Left hindlimb (tissue), 1 donor: Measurements from ENCODE around the gene ELFN1.

Experiments
- DNase-seq: peaks from one replicate; pipeline ENCODE4 v3.0.0-alpha.2; 2018

The ELFN1 gene

GRCh38 chr7:1729183-1729582 lies 59.1 kb downstream of the ELFN1 start:
- no peak for DNase-seq

GRCh38 chr7:1729773-1730172 lies 59.7 kb downstream of the ELFN1 start:
- DNase-seq: no peak

- DNase-seq: no peak
Observed at GRCh38 chr7:1732072-1732471, 62.0 kb downstream of the ELFN1 start.

GRCh38 chr7:1732645-1733044 lies 62.6 kb downstream of the ELFN1 start:
- DNase-seq: no peak

- no peak for DNase-seq
Observed at GRCh38 chr7:1733206-1733907, 63.3 kb downstream of the ELFN1 start.

GRCh38 chr7:1733908-1734730 lies 64.0 kb downstream of the ELFN1 start:
- DNase-seq: no peak

- no peak for DNase-seq
Observed at GRCh38 chr7:1735262-1735661, 65.2 kb downstream of the ELFN1 start.

GRCh38 chr7:1735806-1736483 lies 65.9 kb downstream of the ELFN1 start:
- DNase-seq: no peak

GRCh38 chr7:1736484-1736817 lies 66.4 kb downstream of the ELFN1 start:
- DNase-seq: no peak

- DNase-seq: no peak
Observed at GRCh38 chr7:1736830-1737229, 66.8 kb downstream of the ELFN1 start.

GRCh38 chr7:1737523-1737922 lies 67.4 kb downstream of the ELFN1 start:
- DNase-seq: no peak

GRCh38 chr7:1737956-1738355 lies 67.9 kb downstream of the ELFN1 start:
- no peak for DNase-seq

- no peak for DNase-seq
Observed at GRCh38 chr7:1738511-1738910, 68.4 kb downstream of the ELFN1 start.

- DNase-seq: no peak
Observed at GRCh38 chr7:1738956-1739355, 68.9 kb downstream of the ELFN1 start.

- DNase-seq: no peak
Observed at GRCh38 chr7:1739593-1739992, 69.5 kb downstream of the ELFN1 start.

- no peak for DNase-seq
Observed at GRCh38 chr7:1740214-1740613, 70.1 kb downstream of the ELFN1 start.

GRCh38 chr7:1741246-1741645 lies 71.2 kb downstream of the ELFN1 start:
- DNase-seq: no peak

- DNase-seq: no peak
Observed at GRCh38 chr7:1741751-1742554, 71.9 kb downstream of the ELFN1 start.

- peak; percentile 74 for DNase-seq
Observed at GRCh38 chr7:1742555-1743303, 72.7 kb downstream of the ELFN1 start.

- DNase-seq: no peak
Observed at GRCh38 chr7:1743481-1744230, 73.6 kb downstream of the ELFN1 start.

- DNase-seq: no peak
Observed at GRCh38 chr7:1744296-1745017, 74.4 kb downstream of the ELFN1 start.
